ENCODE data around the gene SSU72. TPM values are rescaled to one million over a fixed set of nuclear protein-coding genes. Genes with fewer than 3 reads are reported as not detected.

SSU72 gene
- total RNA-seq, 1 experiment from 2014 or later = 104 TPM

DNA sequence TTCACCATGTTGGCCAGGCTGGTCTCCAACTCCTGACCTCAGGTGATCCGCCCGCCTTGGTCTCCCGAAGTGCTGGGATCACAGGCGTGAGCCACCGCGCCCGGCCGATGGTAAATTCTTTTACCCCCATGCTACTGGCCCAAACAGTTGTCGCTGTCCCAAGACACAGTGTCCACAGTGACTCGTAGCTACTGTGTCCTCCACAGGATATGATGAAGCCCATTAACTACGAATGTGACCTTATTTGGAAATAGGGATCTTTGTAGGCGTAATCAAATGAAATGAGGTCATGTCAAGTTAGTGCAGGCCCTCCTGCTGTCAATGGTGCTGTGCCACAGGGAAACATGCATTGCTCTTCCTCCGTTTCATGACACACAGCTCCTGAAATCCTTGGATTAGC is 16.8 kb upstream of the SSU72 start:
- BruUV-seq (replicated peaks) = no TSS peak
- Mint-ChIP-seq H3K9me3 (ENCODE audit: unreplicated experiment) (no peaks in the 10 kb centered on the region), H3K4me3 (ENCODE audit: unreplicated experiment) (no peak overlapping the region), H3K27me3 (ENCODE audit: insufficient read depth, unreplicated experiment) (no peaks in the 10 kb centered on the region), H3K4me1 (ENCODE audit: insufficient read depth, unreplicated experiment) (no peaks in the 10 kb centered on the region), H3K36me3 (ENCODE audit: insufficient read depth, unreplicated experiment) (no peaks in the 10 kb centered on the region), H3K27ac (ENCODE audit: low read depth, unreplicated experiment) (no peak overlapping the region)
- TF ChIP-seq, protein P1, sequence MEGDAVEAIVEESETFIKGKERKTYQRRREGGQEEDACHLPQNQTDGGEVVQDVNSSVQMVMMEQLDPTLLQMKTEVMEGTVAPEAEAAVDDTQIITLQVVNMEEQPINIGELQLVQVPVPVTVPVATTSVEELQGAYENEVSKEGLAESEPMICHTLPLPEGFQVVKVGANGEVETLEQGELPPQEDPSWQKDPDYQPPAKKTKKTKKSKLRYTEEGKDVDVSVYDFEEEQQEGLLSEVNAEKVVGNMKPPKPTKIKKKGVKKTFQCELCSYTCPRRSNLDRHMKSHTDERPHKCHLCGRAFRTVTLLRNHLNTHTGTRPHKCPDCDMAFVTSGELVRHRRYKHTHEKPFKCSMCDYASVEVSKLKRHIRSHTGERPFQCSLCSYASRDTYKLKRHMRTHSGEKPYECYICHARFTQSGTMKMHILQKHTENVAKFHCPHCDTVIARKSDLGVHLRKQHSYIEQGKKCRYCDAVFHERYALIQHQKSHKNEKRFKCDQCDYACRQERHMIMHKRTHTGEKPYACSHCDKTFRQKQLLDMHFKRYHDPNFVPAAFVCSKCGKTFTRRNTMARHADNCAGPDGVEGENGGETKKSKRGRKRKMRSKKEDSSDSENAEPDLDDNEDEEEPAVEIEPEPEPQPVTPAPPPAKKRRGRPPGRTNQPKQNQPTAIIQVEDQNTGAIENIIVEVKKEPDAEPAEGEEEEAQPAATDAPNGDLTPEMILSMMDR (IDR thresholded peaks at IDR 0.05; ENCODE audit: unreplicated experiment) = no peak
- ChIA-PET POLR2A (interaction anchor here (0.8 kb wide), 1 partner anchor 22 kb away, joined by 3 read pairs; no protein-coding TSS in a partner anchor), CTCF (interaction anchor here (0.6 kb wide), 2 partner anchors 9 to 63 kb away, joined by 3 read pairs; no protein-coding TSS in a partner anchor)
- no peak for DNase-seq (ENCODE audit: unreplicated experiment)
- intact Hi-C loops (cut with micrococcal nuclease) = no loop called here

DNA sequence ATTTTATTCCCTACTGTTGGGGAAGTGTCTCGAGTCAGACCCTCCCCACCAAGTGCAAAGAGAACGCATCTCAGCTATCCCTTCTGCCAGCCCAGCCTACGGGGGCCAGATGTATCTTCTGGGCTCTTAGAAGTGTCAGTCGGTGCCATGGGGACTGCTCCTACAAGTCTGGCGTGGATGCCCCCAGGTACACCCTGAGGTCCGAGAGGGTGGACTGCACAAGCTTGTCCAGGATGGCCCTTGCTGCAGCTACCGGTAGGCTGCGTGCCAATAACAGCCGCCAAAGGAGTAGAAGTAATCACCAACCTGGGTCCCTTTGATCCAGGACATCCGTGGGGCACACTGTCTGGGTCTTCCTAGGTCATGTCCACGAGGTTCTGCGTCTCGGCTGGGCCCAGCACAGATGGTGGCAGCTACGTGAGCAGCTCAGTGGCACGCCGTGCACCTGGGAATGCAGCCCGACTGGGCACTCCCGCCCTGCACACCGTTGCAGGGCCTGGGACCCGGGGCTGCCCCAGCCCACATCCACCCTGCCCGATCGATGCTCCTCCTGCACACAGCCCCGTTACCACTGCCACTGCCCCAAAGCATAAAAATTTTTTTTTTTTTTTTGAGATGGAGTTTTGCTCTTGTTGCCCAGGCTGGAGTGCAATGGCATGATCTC is 8.8 kb upstream of the SSU72 start:
- intact Hi-C loops (cut with micrococcal nuclease) = no loop called here
- H3K27ac Mint-ChIP-seq (ENCODE audit: low read depth, unreplicated experiment) = no peak overlapping the region

DNA sequence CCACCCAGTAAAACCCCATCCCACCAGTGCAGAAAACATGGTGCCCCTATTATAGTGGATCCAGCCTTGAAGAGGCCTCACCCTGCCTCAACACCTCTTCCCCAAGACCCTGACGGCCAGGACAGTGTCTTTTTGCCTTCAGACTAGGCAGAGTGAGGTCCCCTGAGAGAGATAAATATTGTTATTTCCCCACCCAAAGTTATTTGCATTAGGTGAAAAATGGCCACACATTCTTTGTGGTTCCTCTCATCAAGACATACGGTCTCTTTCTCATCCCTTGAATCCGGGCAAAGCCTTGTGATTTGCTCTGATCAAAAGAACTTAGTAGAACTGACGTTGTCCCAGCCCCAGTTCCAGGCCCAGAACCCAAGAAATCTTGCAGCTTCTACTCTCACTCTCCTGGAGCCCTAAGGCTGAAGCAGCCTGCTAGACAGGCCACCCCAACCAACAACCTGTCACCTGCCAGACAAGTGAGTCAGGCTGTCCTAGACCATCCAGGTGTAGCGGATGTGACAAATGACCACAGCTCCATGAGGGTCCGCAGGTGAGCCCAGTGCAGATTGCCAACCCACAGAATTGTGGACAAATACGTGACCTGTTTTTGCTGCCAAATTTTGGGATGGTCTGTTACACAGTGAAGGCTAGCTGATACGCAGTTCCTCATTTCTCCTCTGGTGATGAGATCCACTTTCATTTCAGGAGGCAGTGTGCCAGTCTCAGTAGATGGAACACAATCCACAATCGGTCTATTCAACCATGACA is 8.1 kb upstream of the SSU72 start:
- TF ChIP-seq, protein P1 (IDR thresholded peaks at IDR 0.05; ENCODE audit: unreplicated experiment) = no peak
- Mint-ChIP-seq H3K27me3 (ENCODE audit: insufficient read depth, unreplicated experiment) (peaks cover 11% of the 10 kb centered on the region), H3K27ac (ENCODE audit: low read depth, unreplicated experiment) (no peak overlapping the region), H3K4me1 (ENCODE audit: insufficient read depth, unreplicated experiment) (no peaks in the 10 kb centered on the region), H3K9me3 (ENCODE audit: unreplicated experiment) (no peaks in the 10 kb centered on the region), H3K4me3 (ENCODE audit: unreplicated experiment) (no peak overlapping the region), H3K36me3 (ENCODE audit: insufficient read depth, unreplicated experiment) (peaks cover 6% of the 10 kb centered on the region)
- no TSS peak for BruUV-seq (replicated peaks)
- no peak for DNase-seq (ENCODE audit: unreplicated experiment)
- ChIA-PET POLR2A (no interaction called here), CTCF (interaction anchor here (0.6 kb wide), 1 partner anchor 8 kb away, joined by 3 read pairs; no protein-coding TSS in a partner anchor)
- intact Hi-C loops (cut with micrococcal nuclease) = no loop called here

More for the DNA sequence above, 8.8 kb upstream of the SSU72 start:
- no peaks in the 10 kb centered on the region for H3K9me3 Mint-ChIP-seq (ENCODE audit: unreplicated experiment)
- peaks cover 6% of the 10 kb centered on the region for H3K36me3 Mint-ChIP-seq (ENCODE audit: insufficient read depth, unreplicated experiment)
- H3K27me3 Mint-ChIP-seq (ENCODE audit: insufficient read depth, unreplicated experiment) = peaks cover 11% of the 10 kb centered on the region
- ChIA-PET CTCF (no interaction called here), POLR2A (no interaction called here)
- no peak overlapping the region for H3K4me3 Mint-ChIP-seq (ENCODE audit: unreplicated experiment)
- no peaks in the 10 kb centered on the region for H3K4me1 Mint-ChIP-seq (ENCODE audit: insufficient read depth, unreplicated experiment)
- no TSS peak for BruUV-seq (replicated peaks)
- no peak for DNase-seq (ENCODE audit: unreplicated experiment)
- TF ChIP-seq, protein P1 (IDR thresholded peaks at IDR 0.05; ENCODE audit: unreplicated experiment) = no peak

DNA sequence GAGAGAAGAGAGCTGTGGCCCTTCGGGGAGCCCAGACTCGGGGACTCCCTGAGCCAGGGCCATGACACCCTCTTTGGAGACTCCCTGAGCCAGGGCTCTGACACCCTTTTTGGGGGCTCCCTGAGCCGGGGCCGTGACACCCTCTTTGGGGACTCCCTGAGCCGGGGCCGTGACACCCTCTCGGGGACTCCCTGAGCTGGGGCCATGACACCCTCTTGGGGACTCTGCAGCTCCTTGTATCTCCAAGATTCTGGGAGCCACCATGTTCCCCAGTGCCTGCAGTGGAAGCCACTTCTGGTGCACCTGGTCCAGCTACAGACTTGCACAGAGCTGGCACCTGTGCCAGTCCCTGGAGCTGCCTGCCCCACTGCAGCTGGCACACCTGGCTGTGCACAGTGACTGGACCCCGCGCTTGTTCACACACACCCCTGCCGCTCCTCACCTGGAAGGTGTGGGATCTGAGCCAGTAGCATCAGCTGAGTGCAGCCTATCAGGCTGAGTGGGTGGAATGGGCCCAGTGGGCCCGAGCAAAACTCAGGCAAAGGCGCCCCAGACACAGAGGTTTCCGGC is 3.8 kb upstream of the SSU72 start:
- no peaks in the 10 kb centered on the region for H3K4me1 Mint-ChIP-seq (ENCODE audit: insufficient read depth, unreplicated experiment)
- no peak overlapping the region for H3K4me3 Mint-ChIP-seq (ENCODE audit: unreplicated experiment)
- no peak overlapping the region for H3K27ac Mint-ChIP-seq (ENCODE audit: low read depth, unreplicated experiment)
- ChIA-PET POLR2A (interaction anchor here (0.9 to 2.3 kb wide), 2 partner anchors 24 to 37 kb away, joined by 5 to 7 read pairs; partner anchors contain the start of gene MIB2), CTCF (interaction anchor here (0.6 kb wide), 1 partner anchor 207 kb away, joined by 3 read pairs; no protein-coding TSS in a partner anchor)
- intact Hi-C loops (cut with micrococcal nuclease) = no loop called here
- peaks cover 11% of the 10 kb centered on the region for H3K27me3 Mint-ChIP-seq (ENCODE audit: insufficient read depth, unreplicated experiment)
- TF ChIP-seq, protein P1 (IDR thresholded peaks at IDR 0.05; ENCODE audit: unreplicated experiment) = no peak
- no TSS peak for BruUV-seq (replicated peaks)
- H3K36me3 Mint-ChIP-seq (ENCODE audit: insufficient read depth, unreplicated experiment) = peaks cover 7% of the 10 kb centered on the region
- no peak for DNase-seq (ENCODE audit: unreplicated experiment)
- no peaks in the 10 kb centered on the region for H3K9me3 Mint-ChIP-seq (ENCODE audit: unreplicated experiment)
